H1 (cell line): ENCODE data around the gene NAP1L5. TPM values are rescaled to one million over a fixed set of nuclear protein-coding genes. Genes with fewer than 3 reads are reported as not detected.

ENCODE experiments used
- CTCF ChIA-PET: fragments of 300-600 bp; sonication (Branson Sonifier 250); formaldehyde crosslinking; loops from one replicate; lab custom pipeline; 2021; ENCODE audit not compliant: partially characterized antibody; lab: Charles Lee
- POLR2A ChIA-PET: fragments of 300-600 bp; sonication (Branson Sonifier 250); formaldehyde crosslinking; loops from one replicate; lab custom pipeline; 2021; ENCODE audit warnings: inconsistent platforms; ENCODE audit not compliant: partially characterized antibody; lab: Charles Lee
- DNase-seq, 2 experiments: peaks; one replicate each; pipeline versions ENCODE4 v3.0.0 to v3.0.0-alpha.2; 2010 to 2022; ENCODE audit warnings: low spot score in 2 of 2, low read depth in 1 of 2, mixed read lengths in 1 of 2
- FAIRE-seq: peaks from 2 replicates; lab custom pipeline; 2011; peaks lifted over from hg19 to GRCh38; lab: Jason Lieb, UNC
- H2AFZ ChIP-seq: 2 replicates; pipeline ENCODE4 v1.8.1; 2012; ENCODE audit warnings: low read length, inconsistent platforms
- H2AK5ac ChIP-seq: 2 replicates; pipeline ENCODE4 v1.6.1; 2013; ENCODE audit warnings: low read depth, low read length
- H2BK120ac ChIP-seq: replicated peaks from 2 replicates; pipeline ENCODE3; 2013; ENCODE audit warnings: low read depth, low read length, inconsistent platforms
- H2BK12ac ChIP-seq: 2 replicates; pipeline ENCODE4 v1.6.1; 2013; ENCODE audit warnings: low read depth, low read length
- H2BK15ac ChIP-seq: 2 replicates; pipeline ENCODE4 v1.6.1; 2013; ENCODE audit warnings: low read length
- H2BK20ac ChIP-seq: 2 replicates; pipeline ENCODE4 v1.6.1; 2013; ENCODE audit warnings: low read length
- H2BK5ac ChIP-seq: 2 replicates; pipeline ENCODE4 v1.6.1; 2013; ENCODE audit warnings: low read depth, low read length
- H3K14ac ChIP-seq: 2 replicates; pipeline ENCODE4 v1.6.1; 2013; ENCODE audit warnings: inconsistent platforms; ENCODE audit not compliant: insufficient read length
- H3K18ac ChIP-seq: 2 replicates; pipeline ENCODE4 v1.6.1; 2013; ENCODE audit warnings: low read length; ENCODE audit errors: extremely low read depth
- H3K23ac ChIP-seq: 2 replicates; pipeline ENCODE4 v1.6.1; 2013; ENCODE audit warnings: inconsistent platforms; ENCODE audit not compliant: insufficient read length
- H3K23me2 ChIP-seq: 2 replicates; pipeline ENCODE4 v1.6.1; 2013; ENCODE audit warnings: low read depth, low read length
- H3K27ac ChIP-seq: 2 replicates; pipeline ENCODE4 v1.6.1; 2011; ENCODE audit warnings: low read depth, low read length, inconsistent platforms
- H3K27me3 ChIP-seq, 4 experiments: replicated peaks in 1 of 4; 1 replicate in 1 of 4; 2 replicates in 3 of 4; pipeline versions ENCODE4 v1.6.1 to v1.8.1; 2011 to 2013; ENCODE audit warnings: low read length in 3 of 4, mild to moderate bottlenecking in 3 of 4, inconsistent platforms in 2 of 4, mixed read lengths in 2 of 4, moderate library complexity in 1 of 4; ENCODE audit not compliant: control insufficient read depth in 3 of 4, insufficient read depth in 3 of 4; ENCODE audit errors: extremely low read depth in 1 of 4
- H3K36me3 ChIP-seq, 4 experiments: 2 replicates each; pipeline versions ENCODE4 v1.6.1 to v1.8.1; 2011 to 2013; ENCODE audit warnings: mild to moderate bottlenecking in 4 of 4, low read length in 3 of 4, moderate library complexity in 2 of 4, control low read depth in 1 of 4, inconsistent platforms in 1 of 4; ENCODE audit not compliant: insufficient read depth in 4 of 4, control insufficient read depth in 2 of 4
- H3K4ac ChIP-seq: replicated peaks from 2 replicates; pipeline ENCODE3; 2013; ENCODE audit warnings: low read length, low read depth, mixed read lengths, inconsistent platforms; ENCODE audit not compliant: insufficient read length
- H3K4me1 ChIP-seq, 4 experiments: replicated peaks in 1 of 4; 1 replicate in 1 of 4; 2 replicates in 3 of 4; pipeline versions ENCODE4 v1.6.1 to v1.8.1; 2011 to 2013; ENCODE audit warnings: low read length in 3 of 4, inconsistent platforms in 2 of 4, mixed read lengths in 1 of 4; ENCODE audit not compliant: insufficient read depth in 4 of 4, control insufficient read depth in 3 of 4
- H3K4me2 ChIP-seq, 2 experiments: 2 replicates each; pipeline versions ENCODE4 v1.6.1 to v1.8.1; 2011 to 2013; ENCODE audit warnings: low read depth in 2 of 2, low read length in 2 of 2, control low read depth in 1 of 2, inconsistent platforms in 1 of 2, mild to moderate bottlenecking in 1 of 2; ENCODE audit not compliant: insufficient read depth in 1 of 2
- H3K4me3 ChIP-seq, 4 experiments: fragments of 200-600, 300-600 bp in 1 of 4; sonication (generic), shearing (Covaris generic), sonication (Bioruptor Twin) in 1 of 4; 2 replicates each; pipeline versions ENCODE4 v1.5.1 to v1.8.1; 2011 to 2016; ENCODE audit warnings: low read length in 4 of 4, low read depth in 3 of 4, control low read depth in 2 of 4, inconsistent platforms in 2 of 4, mild to moderate bottlenecking in 2 of 4, mixed read lengths in 1 of 4, moderate library complexity in 1 of 4; ENCODE audit not compliant: insufficient read depth in 2 of 4; ENCODE audit errors: extremely low read depth in 1 of 4
- H3K56ac ChIP-seq: replicated peaks from 2 replicates; pipeline ENCODE3; 2013; ENCODE audit warnings: low read depth, mild to moderate bottlenecking, mixed read lengths, low read length, inconsistent platforms; ENCODE audit not compliant: insufficient read length
- H3K79me1 ChIP-seq: 2 replicates; pipeline ENCODE4 v1.6.1; 2013; ENCODE audit warnings: low read depth, low read length, control low read depth
- H3K79me2 ChIP-seq, 2 experiments: 2 replicates each; pipeline versions ENCODE4 v1.6.1 to v1.8.1; 2012 to 2013; ENCODE audit warnings: low read length in 2 of 2, mild to moderate bottlenecking in 2 of 2, inconsistent platforms in 1 of 2; ENCODE audit not compliant: insufficient read depth in 2 of 2, control insufficient read depth in 1 of 2
- H3K9ac ChIP-seq, 4 experiments: replicated peaks in 1 of 4; 1 replicate in 1 of 4; 2 replicates in 3 of 4; pipeline versions ENCODE4 v1.6.1 to v1.8.1; 2011 to 2013; ENCODE audit warnings: low read depth in 3 of 4, low read length in 3 of 4, control low read depth in 2 of 4, mild to moderate bottlenecking in 2 of 4, moderate library complexity in 2 of 4, inconsistent platforms in 1 of 4; ENCODE audit errors: extremely low read depth in 1 of 4
- H3K9me3 ChIP-seq, 2 experiments: 2 replicates each; pipeline versions ENCODE4 v1.6.1 to v1.8.1; 2012 to 2013; ENCODE audit warnings: mild to moderate bottlenecking in 2 of 2, moderate library complexity in 2 of 2, control low read depth in 1 of 2, inconsistent platforms in 1 of 2, low read depth in 1 of 2, low read length in 1 of 2, mixed read lengths in 1 of 2; ENCODE audit not compliant: insufficient read depth in 2 of 2
- H4K20me1 ChIP-seq, 2 experiments: replicated peaks in 1 of 2; 2 replicates each; pipeline versions ENCODE3 to v1.8.1; 2011 to 2013; ENCODE audit warnings: inconsistent platforms in 2 of 2, low read length in 2 of 2, mild to moderate bottlenecking in 1 of 2; ENCODE audit not compliant: insufficient read depth in 2 of 2, control insufficient read depth in 1 of 2
- H4K5ac ChIP-seq: 2 replicates; pipeline ENCODE4 v1.6.1; 2013; ENCODE audit warnings: low read length, low read depth, mixed read lengths, inconsistent platforms; ENCODE audit not compliant: insufficient read length
- H4K8ac ChIP-seq: 2 replicates; pipeline ENCODE4 v1.8.0; 2013; ENCODE audit warnings: mild to moderate bottlenecking, moderate library complexity, low read length, inconsistent platforms; ENCODE audit not compliant: insufficient read depth; ENCODE audit errors: extremely low read depth
- H4K91ac ChIP-seq: replicated peaks from 2 replicates; pipeline ENCODE3; 2013; ENCODE audit warnings: low read length, mixed read lengths, inconsistent platforms; ENCODE audit not compliant: insufficient read length
- CTBP2 ChIP-seq: IDR thresholded peaks from 2 replicates; pipeline ENCODE4 v1.7.0; 2011; ENCODE audit warnings: borderline replicate concordance, mild to moderate bottlenecking, moderate library complexity, mixed read lengths, low read length; ENCODE audit not compliant: insufficient read depth, insufficient read length
- CTCF ChIP-seq, 3 experiments: IDR thresholded peaks; 1 replicate in 2 of 3; 2 replicates in 1 of 3; pipeline versions ENCODE4 v1.5.1 to v1.6.1; 2011; ENCODE audit warnings: low read length in 3 of 3, mild to moderate bottlenecking in 3 of 3, inconsistent platforms in 2 of 3, low read depth in 1 of 3, moderate library complexity in 1 of 3; ENCODE audit not compliant: insufficient read depth in 1 of 3; ENCODE audit errors: control extremely low read depth in 1 of 3
- MAFK ChIP-seq: IDR thresholded peaks from 2 replicates; pipeline ENCODE4 v1.6.1; 2012; ENCODE audit warnings: low read depth, mild to moderate bottlenecking, improper control_type of control experiment, low read length
- RAD21 ChIP-seq, 2 experiments: IDR thresholded peaks in 1 of 2; conservative IDR thresholded peaks in 1 of 2; 2 replicates each; pipeline ENCODE4 v1.6.1; 2011; ENCODE audit warnings: low read depth in 2 of 2, low read length in 2 of 2, improper control_type of control experiment in 1 of 2, inconsistent platforms in 1 of 2, mild to moderate bottlenecking in 1 of 2, moderate library complexity in 1 of 2
- RXRA ChIP-seq: IDR thresholded peaks from 2 replicates; pipeline ENCODE4 v1.6.1; 2011; ENCODE audit warnings: low read depth, mild to moderate bottlenecking, low read length, moderate library complexity; ENCODE audit not compliant: insufficient read depth
- TEAD4 ChIP-seq: IDR thresholded peaks from 2 replicates; pipeline ENCODE4 v1.6.1; 2012; ENCODE audit warnings: low read depth, low read length, inconsistent platforms, mixed read lengths
- WGBS, 2 experiments: shearing (Covaris generic) in 1 of 2; methylation state at CpG; one replicate each; pipeline versions ENCODE4 v1.1.6 to v1.1.7; 2013 to 2015; ENCODE audit warnings: low lambda C conversion rate in 2 of 2, mixed read lengths in 2 of 2, inconsistent platforms in 1 of 2, low coverage in 1 of 2, missing lambda C conversion rate in 1 of 2; ENCODE audit not compliant: insufficient replicate concordance in 2 of 2, insufficient coverage in 1 of 2, insufficient read length in 1 of 2; ENCODE audit errors: extremely low coverage in 1 of 2, missing lambda C conversion rate in 1 of 2; 5-methylcytosine and 5-hydroxymethylcytosine counted together
- polyA plus RNA-seq, 7 experiments: library from polyadenylated mRNA; depleted of rRNA in 3 of 7; stranded (reverse) in 5 of 7; unstranded in 2 of 7; fragments of >200 nt in 5 of 7; fragments of 200-250 nt in 2 of 7; gene quantifications; 1 replicate in 5 of 7; 2 replicates in 1 of 7; 4 replicates in 1 of 7; pipeline versions ENCODE4 v1.2.1 to v1.2.3, GENCODE V29; 2011 to 2013; ENCODE audit warnings: missing spikeins in 2 of 7, mixed read lengths in 2 of 7
- total RNA-seq: library from RNA; stranded (reverse); fragmentation: NEBNext Ultra II Directional; extraction: Animal tissue kit (Norgen Biotek cat#: 25700); gene quantifications from 2 replicates; pipeline ENCODE4 v1.2.1, GENCODE V29; 2021

NAP1L5 gene
- total and polyA plus RNA-seq, 2 of the 8 experiments (the other 6 are each of a cell fraction or from before 2014, with no cell fraction given): 1.3 to 2.7 TPM

GRCh38 chr4:88659055-88659889, 38.4 kb downstream of the NAP1L5 start:
- Histone ChIP-seq H2BK12ac (no peak overlapping the region), H3K27me3 (no peaks in the 10 kb centered on the region), H3K14ac (no peak overlapping the region), H3K27ac (0 out of 2 replicates have a peak overlapping the region, but pooled peaks have one; percentile 1), H3K18ac (no peak overlapping the region), H2AFZ (0 out of 2 replicates have a peak overlapping the region, but pooled peaks have one; percentile 28), H3K9ac (no peak overlapping the region), H3K9me3 (no peaks in the 10 kb centered on the region), H2BK120ac (no peak overlapping the region), H3K36me3 (no peaks in the 10 kb centered on the region), H3K23me2 (no peaks in the 10 kb centered on the region), H3K23ac (no peak overlapping the region), H3K4me1 (no peaks in the 10 kb centered on the region; a peak in 1 of 7 replicates), H3K79me1 (no peaks in the 10 kb centered on the region), H4K20me1 (no peaks in the 10 kb centered on the region), H3K79me2 (no peaks in the 10 kb centered on the region), H3K56ac (no peak overlapping the region), H2BK5ac (no peak overlapping the region), H2BK20ac (no peak overlapping the region), H3K4me2 (no peak overlapping the region), H2AK5ac (no peak overlapping the region), H4K8ac (no peak overlapping the region), H4K91ac (no peak overlapping the region), H3K4ac (no peak overlapping the region), H3K4me3 (no peak overlapping the region), H4K5ac (no peak overlapping the region), H2BK15ac (no peak overlapping the region)
- ChIA-PET CTCF (interaction anchor here (0.7 to 1.8 kb wide), 31 partner anchors 9 to 143 kb away, joined by 3 to 32 read pairs (median 4); partner anchors contain the start of gene PYURF), POLR2A (interaction anchor here (0.8 kb wide), 1 partner anchor 136 kb away, joined by 4 read pairs; the partner anchor contains the start of gene PYURF)
- DNase-seq: no peak
- FAIRE-seq: peak; percentile 85
- WGBS, 2 experiments: 47% methylated on average over 4 of the region's 4 CpGs; no CpG with 5 or more reads in 1 of the 2 experiments
- TF ChIP-seq RXRA (no peak), CTCF (IDR thresholded peaks at IDR 0.05; ENCODE audit: control extremely low read depth in 1 of 3, insufficient read depth in 1 of 3, low read depth in 1 of 3, low read length in 3 of 3) (peak; percentile 38 to 85 (median 84)), CTBP2 (no peak), TEAD4 (no peak), MAFK (0 out of 2 replicates have a peak, but pooled peaks have one; percentile 6), RAD21 (IDR thresholded peaks at IDR 0.05 in 1 of 2, conservative IDR thresholded peaks at IDR 0.05 in 1 of 2; ENCODE audit: low read depth in 2 of 2, low read length in 2 of 2) (peak; percentile 91 to 95)
